ENCODE data around the gene TMEM80. TPM values are rescaled to one million over a fixed set of nuclear protein-coding genes. Genes with fewer than 3 reads are reported as not detected.
A peak's percentile ranks its signal among the peaks of the same experiment; 100 is the strongest.

Gene TMEM80
- total and polyA plus RNA-seq, 9 of the 15 experiments (the other 6 are each of a cell fraction or from before 2014, with no cell fraction given): 5.1 to 30.1 (median 12.4) TPM

DNA sequence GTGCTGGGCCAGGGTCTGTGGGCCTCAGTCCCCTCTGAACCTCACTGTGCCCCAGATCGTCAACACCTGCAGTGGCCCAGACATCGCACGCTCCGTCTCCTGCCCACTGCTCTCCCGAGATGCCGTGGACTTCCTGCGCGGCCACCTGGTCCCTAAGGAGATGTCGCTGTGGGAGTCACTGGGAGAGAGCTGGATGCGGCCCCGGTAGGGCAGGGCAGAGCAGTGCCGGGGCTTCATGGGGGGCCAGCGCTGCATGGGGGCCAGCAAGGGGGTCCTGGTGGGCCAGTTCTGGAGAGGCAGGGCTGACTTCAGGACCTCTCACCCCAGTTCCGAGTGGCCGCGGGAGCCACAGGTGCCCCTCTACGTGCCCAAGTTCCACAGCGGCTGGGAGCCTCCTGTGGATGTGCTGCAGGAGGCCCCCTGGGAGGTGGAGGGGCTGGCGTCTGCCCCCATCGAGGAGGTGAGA is 26.8 kb downstream of the TMEM80 start:
- TF ChIP-seq, protein P1, sequence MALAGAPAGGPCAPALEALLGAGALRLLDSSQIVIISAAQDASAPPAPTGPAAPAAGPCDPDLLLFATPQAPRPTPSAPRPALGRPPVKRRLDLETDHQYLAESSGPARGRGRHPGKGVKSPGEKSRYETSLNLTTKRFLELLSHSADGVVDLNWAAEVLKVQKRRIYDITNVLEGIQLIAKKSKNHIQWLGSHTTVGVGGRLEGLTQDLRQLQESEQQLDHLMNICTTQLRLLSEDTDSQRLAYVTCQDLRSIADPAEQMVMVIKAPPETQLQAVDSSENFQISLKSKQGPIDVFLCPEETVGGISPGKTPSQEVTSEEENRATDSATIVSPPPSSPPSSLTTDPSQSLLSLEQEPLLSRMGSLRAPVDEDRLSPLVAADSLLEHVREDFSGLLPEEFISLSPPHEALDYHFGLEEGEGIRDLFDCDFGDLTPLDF (CRISPR knock-in tag; IDR thresholded peaks at IDR 0.05): no peak
- TF ChIP-seq SMAD2 (IDR thresholded peaks at IDR 0.05; ENCODE audit: low read depth, low read length) (no peak), EHMT2 (IDR thresholded peaks at IDR 0.05) (no peak), CUX1 (CRISPR knock-in tag; IDR thresholded peaks at IDR 0.05) (no peak)
- ATAC-seq: no peak
- Histone ChIP-seq H2AFZ (ENCODE audit: low read depth, low read length) (no peak overlapping the region), H3K36me3 (ENCODE audit: control insufficient read depth, insufficient read depth, low read length) (no peaks in the 10 kb centered on the region), H3K9me3 (replicated peaks; ENCODE audit: control insufficient read depth, insufficient read depth, low read depth, low read length) (no peaks in the 10 kb centered on the region), H3K79me2 (ENCODE audit: control insufficient read depth, insufficient read depth, low read length) (no peaks in the 10 kb centered on the region; the same call in 1 of the 3 replicates), H4K20me1 (replicated peaks; ENCODE audit: control insufficient read depth, insufficient read depth, low read length) (no peaks in the 10 kb centered on the region; the same call in 1 of the 2 replicates), H3K9me1 (ENCODE audit: control insufficient read depth, insufficient read depth, low read length) (no peaks in the 10 kb centered on the region), H3K4me3 (no peak overlapping the region), H3K27ac (ENCODE audit: extremely low read depth, low read depth, low read length) (no peak overlapping the region), H3K4me1 (replicated peaks in 1 of 2; ENCODE audit: control insufficient read depth in 2 of 2, insufficient read depth in 2 of 2, low read length in 2 of 2) (peaks cover 24 to 76% of the 10 kb centered on the region in 2 experiments), H3K27me3 (ENCODE audit: control insufficient read depth in 2 of 2, insufficient read depth in 2 of 2, low read length in 2 of 2) (no peaks in the 10 kb centered on the region; a peak in 1 of 5 replicates), H3K9ac (ENCODE audit: insufficient read depth in 1 of 2, low read depth in 2 of 2, low read length in 2 of 2) (peak overlapping the region in 1 of 2 experiments; percentile 76; a peak in 1 of 4 replicates), H3K4me2 (ENCODE audit: insufficient read depth, low read length) (no peak overlapping the region)
- intact Hi-C loops (cut with micrococcal nuclease): loop anchor here (2.0 kb wide), 2 partner anchors 26 to 60 kb away; no protein-coding TSS in a partner anchor
- no peak for DNase-seq (ENCODE audit: extremely low read depth in 1 of 4, low spot score in 3 of 4)
- in situ Hi-C loops (cut with MboI): no loop called here
- ChIA-PET POLR2A (interaction anchor here (0.5 to 1.4 kb wide), 4 partner anchors 9 to 154 kb away, joined by 3 to 5 read pairs (median 3); no protein-coding TSS in a partner anchor), CTCF (ENCODE audit: low intra/inter-chr PET ratio) (interaction anchor here (0.6 to 2.9 kb wide), 4 partner anchors 26 to 204 kb away, joined by 3 to 16 read pairs (median 7); partner anchors contain the start of gene TMEM80)
- BruUV-seq (replicated peaks): no TSS peak
- no peak for FAIRE-seq
- WGBS (ENCODE audit: insufficient coverage, low coverage, missing lambda C conversion rate): 36% methylated on average over 18 of the region's 20 CpGs
